SK-N-SH treated with all-trans-retinoic acid at 6 μM for 48 hours (cell line): ENCODE results near the gene NAA38.

Experiments used
- ATAC-seq: fragments of 200-7000 bp; cut with Tn5 transposase; 3 replicates; pipeline ENCODE4 v1.9.1; 2020; ENCODE audit warnings: mild to moderate bottlenecking, moderate library complexity
- ARNTL ChIP-seq: fragments of 450-650 bp; formaldehyde crosslinking; IDR thresholded peaks from 2 replicates; pipeline ENCODE4 v1.5.0; 2020; ENCODE audit warnings: low read depth, mild to moderate bottlenecking, moderate library complexity, borderline replicate concordance
- BACH2 ChIP-seq: fragments of 250-450 bp; sonication (Bioruptor Pico); IDR thresholded peaks from 2 replicates; pipeline ENCODE4 v1.9.0; 2021; ENCODE audit warnings: mild to moderate bottlenecking, borderline replicate concordance
- GLIS3 ChIP-seq: fragments of 250-450 bp; sonication (Bioruptor Pico); IDR thresholded peaks from 2 replicates; pipeline ENCODE4 v1.5.0; 2020; ENCODE audit warnings: mild to moderate bottlenecking, moderate library complexity
- ISL1 ChIP-seq: fragments of 250-450 bp; sonication (Bioruptor Pico); IDR thresholded peaks from 2 replicates; pipeline ENCODE4 v2.1.2; 2022; ENCODE audit warnings: mild to moderate bottlenecking, moderate library complexity
- PPARA ChIP-seq: fragments of 250-450 bp; sonication (Bioruptor Pico); IDR thresholded peaks from 2 replicates; pipeline ENCODE4 v1.5.0; 2020; ENCODE audit warnings: mild to moderate bottlenecking, borderline replicate concordance
- SNAI2 ChIP-seq: fragments of 250-450 bp; sonication (Bioruptor Pico); IDR thresholded peaks from 2 replicates; pipeline ENCODE4 v1.5.0; 2020; ENCODE audit warnings: mild to moderate bottlenecking, moderate library complexity
- TCF4 ChIP-seq: fragments of 250-450 bp; sonication (Bioruptor Pico); IDR thresholded peaks from 2 replicates; pipeline ENCODE4 v1.8.0; 2021; ENCODE audit warnings: mild to moderate bottlenecking, moderate library complexity, borderline replicate concordance
- ZC3H10 ChIP-seq: fragments of 250-450 bp; sonication (Bioruptor Pico); IDR thresholded peaks from 2 replicates; pipeline ENCODE4 v1.5.1; 2021; ENCODE audit warnings: mild to moderate bottlenecking, moderate library complexity
- ZFP3 ChIP-seq: fragments of 250-450 bp; sonication (Bioruptor Pico); IDR thresholded peaks from 2 replicates; pipeline ENCODE4 v1.5.0; 2020; ENCODE audit warnings: mild to moderate bottlenecking, moderate library complexity
- ZNF565 ChIP-seq: fragments of 450-650 bp; formaldehyde crosslinking; conservative IDR thresholded peaks from 2 replicates; pipeline ENCODE4 v1.5.0; 2020; ENCODE audit warnings: low read depth, mild to moderate bottlenecking, moderate library complexity
- ZNF70 ChIP-seq: fragments of 450-650 bp; formaldehyde crosslinking; IDR thresholded peaks from 2 replicates; pipeline ENCODE4 v1.5.0; 2020; ENCODE audit warnings: mild to moderate bottlenecking, moderate library complexity
- ZNF8 ChIP-seq: fragments of 450-650 bp; formaldehyde crosslinking; IDR thresholded peaks from 2 replicates; pipeline ENCODE4 v1.5.0; 2020; ENCODE audit warnings: mild to moderate bottlenecking, moderate library complexity
- TF ChIP-seq, protein P1 (sequence below): fragments of 250-450 bp; sonication (Bioruptor Pico); IDR thresholded peaks from 2 replicates; pipeline ENCODE4 v1.5.0; 2020; ENCODE audit warnings: mild to moderate bottlenecking, moderate library complexity
- TF ChIP-seq, protein P2 (sequence below): fragments of 250-450 bp; sonication (Bioruptor Pico); IDR thresholded peaks from 2 replicates; pipeline ENCODE4 v1.5.1; 2021; ENCODE audit warnings: mild to moderate bottlenecking, moderate library complexity
- TF ChIP-seq, protein P3 (sequence below): fragments of 250-450 bp; sonication (Bioruptor Pico); IDR thresholded peaks from 2 replicates; pipeline ENCODE4 v1.5.1; 2020; ENCODE audit warnings: low read depth, mild to moderate bottlenecking, moderate library complexity
- TF ChIP-seq, protein P4 (sequence below): fragments of 250-450 bp; sonication (Bioruptor Pico); IDR thresholded peaks from 2 replicates; pipeline ENCODE4 v1.8.0; 2021; ENCODE audit warnings: low read depth, mild to moderate bottlenecking, moderate library complexity, borderline replicate concordance
- TF ChIP-seq, protein P5 (sequence below): fragments of 250-450 bp; sonication (Bioruptor Pico); IDR thresholded peaks from 2 replicates; pipeline ENCODE4 v1.8.0; 2020; ENCODE audit warnings: mild to moderate bottlenecking, moderate library complexity, borderline replicate concordance

NAA38 gene

DNA sequence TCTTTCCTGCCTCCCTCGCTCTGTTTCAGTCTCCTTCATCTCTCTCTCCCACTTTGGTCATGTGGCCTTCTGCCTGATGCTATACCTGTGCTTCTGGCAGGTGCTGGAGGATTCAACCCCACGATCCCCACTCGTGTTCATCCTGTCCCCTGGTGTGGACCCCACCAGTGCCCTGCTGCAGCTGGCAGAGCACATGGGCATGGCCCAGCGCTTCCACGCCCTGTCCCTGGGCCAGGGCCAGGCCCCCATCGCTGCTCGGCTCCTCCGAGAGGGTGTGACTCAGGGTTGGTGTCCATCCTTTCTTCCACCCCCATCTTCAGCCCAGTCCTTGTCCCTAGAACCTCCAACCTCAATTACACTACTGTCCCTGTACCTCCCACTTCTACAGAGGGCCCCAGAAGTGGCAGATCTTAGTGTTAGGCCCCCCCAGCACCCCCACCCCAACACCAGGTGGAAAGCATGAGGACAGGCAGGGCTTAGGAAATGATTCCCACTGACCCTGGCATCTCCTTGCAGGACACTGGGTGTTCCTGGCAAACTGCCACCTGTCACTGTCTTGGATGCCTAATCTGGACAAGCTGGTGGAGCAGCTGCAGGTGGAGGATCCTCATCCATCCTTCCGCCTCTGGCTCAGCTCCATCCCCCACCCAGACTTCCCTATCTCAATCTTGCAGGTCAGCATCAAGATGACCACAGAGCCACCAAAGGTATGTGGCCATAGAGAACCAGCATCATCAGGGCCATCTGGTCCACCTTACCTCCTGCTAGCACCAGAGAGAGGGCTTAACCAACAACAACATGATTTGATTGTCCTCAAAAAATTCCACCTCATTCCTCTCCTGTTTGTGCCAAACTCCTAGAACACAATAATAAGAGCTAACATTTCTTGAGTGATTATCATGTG is 33.1 kb downstream of the NAA38 start:
- TF ChIP-seq, protein P1, sequence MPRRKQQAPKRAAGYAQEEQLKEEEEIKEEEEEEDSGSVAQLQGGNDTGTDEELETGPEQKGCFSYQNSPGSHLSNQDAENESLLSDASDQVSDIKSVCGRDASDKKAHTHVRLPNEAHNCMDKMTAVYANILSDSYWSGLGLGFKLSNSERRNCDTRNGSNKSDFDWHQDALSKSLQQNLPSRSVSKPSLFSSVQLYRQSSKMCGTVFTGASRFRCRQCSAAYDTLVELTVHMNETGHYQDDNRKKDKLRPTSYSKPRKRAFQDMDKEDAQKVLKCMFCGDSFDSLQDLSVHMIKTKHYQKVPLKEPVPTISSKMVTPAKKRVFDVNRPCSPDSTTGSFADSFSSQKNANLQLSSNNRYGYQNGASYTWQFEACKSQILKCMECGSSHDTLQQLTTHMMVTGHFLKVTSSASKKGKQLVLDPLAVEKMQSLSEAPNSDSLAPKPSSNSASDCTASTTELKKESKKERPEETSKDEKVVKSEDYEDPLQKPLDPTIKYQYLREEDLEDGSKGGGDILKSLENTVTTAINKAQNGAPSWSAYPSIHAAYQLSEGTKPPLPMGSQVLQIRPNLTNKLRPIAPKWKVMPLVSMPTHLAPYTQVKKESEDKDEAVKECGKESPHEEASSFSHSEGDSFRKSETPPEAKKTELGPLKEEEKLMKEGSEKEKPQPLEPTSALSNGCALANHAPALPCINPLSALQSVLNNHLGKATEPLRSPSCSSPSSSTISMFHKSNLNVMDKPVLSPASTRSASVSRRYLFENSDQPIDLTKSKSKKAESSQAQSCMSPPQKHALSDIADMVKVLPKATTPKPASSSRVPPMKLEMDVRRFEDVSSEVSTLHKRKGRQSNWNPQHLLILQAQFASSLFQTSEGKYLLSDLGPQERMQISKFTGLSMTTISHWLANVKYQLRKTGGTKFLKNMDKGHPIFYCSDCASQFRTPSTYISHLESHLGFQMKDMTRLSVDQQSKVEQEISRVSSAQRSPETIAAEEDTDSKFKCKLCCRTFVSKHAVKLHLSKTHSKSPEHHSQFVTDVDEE (CRISPR knock-in tag) = no peak
- no peak for TF ChIP-seq ZNF565 (CRISPR knock-in tag)
- TF ChIP-seq, protein P2, sequence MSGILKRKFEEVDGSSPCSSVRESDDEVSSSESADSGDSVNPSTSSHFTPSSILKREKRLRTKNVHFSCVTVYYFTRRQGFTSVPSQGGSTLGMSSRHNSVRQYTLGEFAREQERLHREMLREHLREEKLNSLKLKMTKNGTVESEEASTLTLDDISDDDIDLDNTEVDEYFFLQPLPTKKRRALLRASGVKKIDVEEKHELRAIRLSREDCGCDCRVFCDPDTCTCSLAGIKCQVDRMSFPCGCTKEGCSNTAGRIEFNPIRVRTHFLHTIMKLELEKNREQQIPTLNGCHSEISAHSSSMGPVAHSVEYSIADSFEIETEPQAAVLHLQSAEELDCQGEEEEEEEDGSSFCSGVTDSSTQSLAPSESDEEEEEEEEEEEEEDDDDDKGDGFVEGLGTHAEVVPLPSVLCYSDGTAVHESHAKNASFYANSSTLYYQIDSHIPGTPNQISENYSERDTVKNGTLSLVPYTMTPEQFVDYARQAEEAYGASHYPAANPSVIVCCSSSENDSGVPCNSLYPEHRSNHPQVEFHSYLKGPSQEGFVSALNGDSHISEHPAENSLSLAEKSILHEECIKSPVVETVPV = no peak
- ATAC-seq = no peak

DNA sequence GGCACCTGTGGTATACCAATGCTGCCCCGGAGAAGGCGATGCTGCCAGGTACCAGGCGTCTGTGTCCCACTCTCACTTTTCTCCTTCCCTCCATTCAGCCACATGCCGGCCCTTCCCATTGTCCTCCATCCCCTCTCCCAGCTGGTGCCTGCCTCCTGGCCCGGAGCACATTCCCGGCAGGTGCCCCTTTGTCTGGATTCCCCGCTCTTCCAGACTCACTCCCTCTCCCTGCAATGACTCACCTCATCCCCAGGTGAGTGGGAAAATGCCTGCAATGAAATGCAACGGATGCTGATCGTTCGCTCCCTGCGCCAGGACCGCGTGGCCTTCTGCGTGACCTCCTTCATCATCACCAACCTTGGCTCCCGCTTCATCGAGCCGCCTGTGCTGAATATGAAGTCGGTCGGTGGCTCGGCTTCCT is 33.8 kb downstream of the NAA38 start:
- ATAC-seq = no peak
- TF ChIP-seq, protein P3, sequence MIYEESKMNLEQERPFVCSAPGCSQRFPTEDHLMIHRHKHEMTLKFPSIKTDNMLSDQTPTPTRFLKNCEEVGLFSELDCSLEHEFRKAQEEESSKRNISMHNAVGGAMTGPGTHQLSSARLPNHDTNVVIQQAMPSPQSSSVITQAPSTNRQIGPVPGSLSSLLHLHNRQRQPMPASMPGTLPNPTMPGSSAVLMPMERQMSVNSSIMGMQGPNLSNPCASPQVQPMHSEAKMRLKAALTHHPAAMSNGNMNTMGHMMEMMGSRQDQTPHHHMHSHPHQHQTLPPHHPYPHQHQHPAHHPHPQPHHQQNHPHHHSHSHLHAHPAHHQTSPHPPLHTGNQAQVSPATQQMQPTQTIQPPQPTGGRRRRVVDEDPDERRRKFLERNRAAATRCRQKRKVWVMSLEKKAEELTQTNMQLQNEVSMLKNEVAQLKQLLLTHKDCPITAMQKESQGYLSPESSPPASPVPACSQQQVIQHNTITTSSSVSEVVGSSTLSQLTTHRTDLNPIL (CRISPR knock-in tag) = no peak
- TF ChIP-seq PPARA (CRISPR knock-in tag) (no peak), ZFP3 (CRISPR knock-in tag) (no peak), ZNF70 (CRISPR knock-in tag) (no peak), ARNTL (CRISPR knock-in tag) (no peak), SNAI2 (CRISPR knock-in tag) (no peak), ZC3H10 (CRISPR knock-in tag) (no peak), BACH2 (CRISPR knock-in tag) (no peak), ZNF8 (CRISPR knock-in tag) (no peak), GLIS3 (CRISPR knock-in tag) (no peak), ISL1 (CRISPR knock-in tag) (no peak), TCF4 (CRISPR knock-in tag) (no peak)
- TF ChIP-seq, protein P4, sequence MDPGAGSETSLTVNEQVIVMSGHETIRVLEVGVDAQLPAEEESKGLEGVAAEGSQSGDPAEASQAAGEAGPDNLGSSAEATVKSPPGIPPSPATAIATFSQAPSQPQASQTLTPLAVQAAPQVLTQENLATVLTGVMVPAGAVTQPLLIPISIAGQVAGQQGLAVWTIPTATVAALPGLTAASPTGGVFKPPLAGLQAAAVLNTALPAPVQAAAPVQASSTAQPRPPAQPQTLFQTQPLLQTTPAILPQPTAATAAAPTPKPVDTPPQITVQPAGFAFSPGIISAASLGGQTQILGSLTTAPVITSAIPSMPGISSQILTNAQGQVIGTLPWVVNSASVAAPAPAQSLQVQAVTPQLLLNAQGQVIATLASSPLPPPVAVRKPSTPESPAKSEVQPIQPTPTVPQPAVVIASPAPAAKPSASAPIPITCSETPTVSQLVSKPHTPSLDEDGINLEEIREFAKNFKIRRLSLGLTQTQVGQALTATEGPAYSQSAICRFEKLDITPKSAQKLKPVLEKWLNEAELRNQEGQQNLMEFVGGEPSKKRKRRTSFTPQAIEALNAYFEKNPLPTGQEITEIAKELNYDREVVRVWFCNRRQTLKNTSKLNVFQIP (CRISPR knock-in tag) = no peak
- TF ChIP-seq, protein P1 (CRISPR knock-in tag) = no peak
- TF ChIP-seq, protein P5, sequence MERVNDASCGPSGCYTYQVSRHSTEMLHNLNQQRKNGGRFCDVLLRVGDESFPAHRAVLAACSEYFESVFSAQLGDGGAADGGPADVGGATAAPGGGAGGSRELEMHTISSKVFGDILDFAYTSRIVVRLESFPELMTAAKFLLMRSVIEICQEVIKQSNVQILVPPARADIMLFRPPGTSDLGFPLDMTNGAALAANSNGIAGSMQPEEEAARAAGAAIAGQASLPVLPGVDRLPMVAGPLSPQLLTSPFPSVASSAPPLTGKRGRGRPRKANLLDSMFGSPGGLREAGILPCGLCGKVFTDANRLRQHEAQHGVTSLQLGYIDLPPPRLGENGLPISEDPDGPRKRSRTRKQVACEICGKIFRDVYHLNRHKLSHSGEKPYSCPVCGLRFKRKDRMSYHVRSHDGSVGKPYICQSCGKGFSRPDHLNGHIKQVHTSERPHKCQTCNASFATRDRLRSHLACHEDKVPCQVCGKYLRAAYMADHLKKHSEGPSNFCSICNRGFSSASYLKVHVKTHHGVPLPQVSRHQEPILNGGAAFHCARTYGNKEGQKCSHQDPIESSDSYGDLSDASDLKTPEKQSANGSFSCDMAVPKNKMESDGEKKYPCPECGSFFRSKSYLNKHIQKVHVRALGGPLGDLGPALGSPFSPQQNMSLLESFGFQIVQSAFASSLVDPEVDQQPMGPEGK = no peak
- TF ChIP-seq, protein P2 = no peak
